HCT116 (cell line): ENCODE results near the gene CDH11. TPM values are rescaled to one million over a fixed set of nuclear protein-coding genes. Genes with fewer than 3 reads are reported as not detected.

ENCODE experiments used
- ATAC-seq: fragments of 200-7000 bp; cut with Tn5 transposase; 2 replicates; pipeline ENCODE4 v1.9.1; 2020; ENCODE audit warnings: mild to moderate bottlenecking, moderate library complexity
- BruUV-seq: library from RNA; stranded (reverse); fragments of 400-500 nt; replicated peaks from 2 replicates; lab custom pipeline; 2021; lab: Mats Ljungman, UMichigan
- CTCF ChIA-PET: fragments of 300-600 bp; sonication (Branson Sonifier 250); formaldehyde crosslinking; loops from one replicate; lab custom pipeline; 2021; ENCODE audit warnings: antibody characterized with exemption; lab: Charles Lee
- POLR2A ChIA-PET: fragments of 300-600, 350-600 bp; sonication (Branson Sonifier 250); formaldehyde crosslinking; loops from one replicate; lab custom pipeline; 2021; ENCODE audit warnings: antibody characterized with exemption; lab: Charles Lee
- RAD21 ChIA-PET, 2 experiments: fragments of 300-600 bp; sonication (Branson Sonifier 250); formaldehyde crosslinking; loops; one replicate each; lab custom pipeline; 2023; ENCODE audit warnings: low total read pairs in 2 of 2; ENCODE audit not compliant: uncharacterized antibody in 2 of 2, unreplicated experiment in 2 of 2, low non-redundant PET in 1 of 2; lab: Charles Lee
- DNase-seq: peaks from one replicate; pipeline ENCODE4 v3.0.0-alpha.2; 2010; ENCODE audit warnings: low read depth, low spot score
- H2AFZ ChIP-seq: fragments of 200-600 bp; shearing (Covaris generic), sonication (generic); 2 replicates; pipeline ENCODE4 v1.6.1; 2017; ENCODE audit warnings: low read depth, mixed run types, mixed read lengths, antibody characterized with exemption, low read length; ENCODE audit not compliant: poor library complexity, severe bottlenecking
- H3K27ac ChIP-seq: 2 replicates; pipeline ENCODE4 v1.5.1; 2012; ENCODE audit warnings: low read depth, low read length
- H3K27me3 ChIP-seq: fragments of 200-600 bp; sonication (generic); 2 replicates; pipeline ENCODE4 v1.6.1; 2016; ENCODE audit warnings: mixed run types, low read length, mixed read lengths; ENCODE audit not compliant: insufficient read depth
- H3K36me3 ChIP-seq, 2 experiments: fragments of 200-500 bp in 1 of 2; fragments of 200-600 bp in 1 of 2; sonication (Bioruptor generic) in 1 of 2; sonication (generic) in 1 of 2; 2 replicates each; pipeline versions ENCODE4 v1.5.1 to v1.6.1; 2014 to 2016; ENCODE audit warnings: low read length in 2 of 2, inconsistent platforms in 1 of 2, mixed read lengths in 1 of 2, mixed run types in 1 of 2; ENCODE audit not compliant: insufficient read depth in 2 of 2, control insufficient read depth in 1 of 2
- H3K4me1 ChIP-seq, 2 experiments: fragments of 200-600 bp in 1 of 2; sonication (generic) in 1 of 2; 2 replicates each; pipeline versions ENCODE4 v1.5.1 to v1.6.1; 2012 to 2017; ENCODE audit warnings: low read length in 2 of 2, inconsistent platforms in 1 of 2, mild to moderate bottlenecking in 1 of 2, mixed read lengths in 1 of 2, mixed run types in 1 of 2, moderate library complexity in 1 of 2; ENCODE audit not compliant: insufficient read depth in 2 of 2, control insufficient read depth in 1 of 2
- H3K4me2 ChIP-seq: fragments of 200-600 bp; sonication (generic); 2 replicates; pipeline ENCODE4 v1.6.1; 2017; ENCODE audit warnings: mixed run types, low read length, mixed read lengths
- H3K4me3 ChIP-seq, 2 experiments: fragments of 200-600 bp in 1 of 2; sonication (generic) in 1 of 2; replicated peaks in 1 of 2; 2 replicates each; pipeline ENCODE4 v1.5.1; 2011 to 2016; ENCODE audit warnings: low read length in 2 of 2, control low read depth in 1 of 2, low read depth in 1 of 2, mild to moderate bottlenecking in 1 of 2, mixed read lengths in 1 of 2, mixed run types in 1 of 2
- H3K79me2 ChIP-seq: fragments of 200-600 bp; sonication (generic); 2 replicates; pipeline ENCODE4 v1.6.1; 2017; ENCODE audit warnings: mild to moderate bottlenecking, mixed run types, low read length, moderate library complexity, mixed read lengths; ENCODE audit not compliant: insufficient read depth
- H3K9ac ChIP-seq: fragments of 200-600 bp; sonication (generic); 2 replicates; pipeline ENCODE4 v1.6.1; 2016; ENCODE audit warnings: low read length, mixed read lengths
- H3K9me2 ChIP-seq: fragments of 200-600 bp; sonication (generic), shearing (Covaris generic); 2 replicates; pipeline ENCODE4 v1.6.1; 2017; ENCODE audit warnings: mixed run types, mild to moderate bottlenecking, moderate library complexity; ENCODE audit not compliant: insufficient read depth
- H3K9me3 ChIP-seq, 2 experiments: fragments of 200-500 bp in 1 of 2; fragments of 200-600 bp in 1 of 2; sonication (Bioruptor generic) in 1 of 2; sonication (generic) in 1 of 2; 2 replicates each; pipeline ENCODE4 v1.6.1; 2014 to 2017; ENCODE audit warnings: low read length in 2 of 2, mixed read lengths in 2 of 2, inconsistent platforms in 1 of 2, low read depth in 1 of 2, mild to moderate bottlenecking in 1 of 2, mixed run types in 1 of 2, moderate library complexity in 1 of 2; ENCODE audit not compliant: control insufficient read depth in 1 of 2, insufficient read depth in 1 of 2
- H4K20me1 ChIP-seq: fragments of 200-600 bp; sonication (generic), shearing (Covaris generic); 2 replicates; pipeline ENCODE4 v1.6.1; 2017; ENCODE audit warnings: mixed run types, mild to moderate bottlenecking, moderate library complexity; ENCODE audit not compliant: insufficient read depth
- CBX3 ChIP-seq: IDR thresholded peaks from 2 replicates; pipeline ENCODE4 v1.6.1; 2012; ENCODE audit warnings: low read depth
- ELF1 ChIP-seq: IDR thresholded peaks from 2 replicates; pipeline ENCODE4 v1.6.1; 2012; ENCODE audit warnings: low read depth, borderline replicate concordance
- POLR2A ChIP-seq: IDR thresholded peaks from 2 replicates; pipeline ENCODE4 v1.7.0; 2011; ENCODE audit warnings: borderline replicate concordance; ENCODE audit not compliant: insufficient read depth, insufficient read length; ENCODE audit errors: extremely low read depth
- POLR2AphosphoS5 ChIP-seq: IDR thresholded peaks from 2 replicates; pipeline ENCODE4 v1.6.1; 2011; ENCODE audit warnings: mild to moderate bottlenecking, low read depth, low read length, moderate library complexity
- REST ChIP-seq: IDR thresholded peaks from 2 replicates; pipeline ENCODE4 v1.6.1; 2012; ENCODE audit warnings: low read depth
- SP1 ChIP-seq: IDR thresholded peaks from 2 replicates; pipeline ENCODE4 v1.6.1; 2012; ENCODE audit warnings: low read depth
- TCF7L2 ChIP-seq: IDR thresholded peaks from 2 replicates; pipeline ENCODE4 v1.7.0; 2011; ENCODE audit warnings: borderline replicate concordance, inconsistent platforms; ENCODE audit not compliant: insufficient read depth, insufficient read length; ENCODE audit errors: extremely low read depth
- ZBTB33 ChIP-seq: IDR thresholded peaks from 2 replicates; pipeline ENCODE4 v1.6.1; 2011; ENCODE audit warnings: mild to moderate bottlenecking, low read length, moderate library complexity; ENCODE audit not compliant: insufficient replicate concordance; ENCODE audit errors: extremely low read depth
- ZFX ChIP-seq: fragments of 450-650 bp; IDR thresholded peaks from 2 replicates; pipeline ENCODE4 v1.6.1; 2017
- ZNF274 ChIP-seq: fragments of 200-500 bp; sonication (Bioruptor generic); IDR thresholded peaks from 2 replicates; pipeline ENCODE4 v1.6.1; 2014; ENCODE audit warnings: mild to moderate bottlenecking, low read depth, low read length, inconsistent platforms
- intact Hi-C: fragments of 100-400 bp; cut with micrococcal nuclease; formaldehyde crosslinking; loops from 2 replicates; pipeline ENCODE4 v1.10.0; 2022
- total RNA-seq: library from RNA; stranded (reverse); gene quantifications from one replicate; pipeline ENCODE4 v1.2.1, GENCODE V29; 2021; ENCODE audit not compliant: unreplicated experiment

CDH11 gene
- total RNA-seq, 1 experiment from 2014 or later: 0.52 TPM

- RAD21 ChIA-PET: no interaction called here
- no peak for TF ChIP-seq CBX3
- no peak for TF ChIP-seq SP1
- TF ChIP-seq ELF1: no peak
- no peak for TF ChIP-seq TCF7L2
- TF ChIP-seq ZBTB33: no peak
- TF ChIP-seq POLR2AphosphoS5: no peak
- no peak for TF ChIP-seq REST
- no peak for TF ChIP-seq ZFX
- no peak for TF ChIP-seq ZNF274
- TF ChIP-seq POLR2A: no peak
- CTCF ChIA-PET: no interaction called here
- Histone ChIP-seq H3K36me3 (no peaks in the 10 kb centered on the region; a peak in 1 of 4 replicates), H3K9me2 (no peaks in the 10 kb centered on the region), H4K20me1 (no peaks in the 10 kb centered on the region), H3K79me2 (no peaks in the 10 kb centered on the region), H3K27ac (no peak overlapping the region), H3K27me3 (no peaks in the 10 kb centered on the region), H2AFZ (no peak overlapping the region), H3K9me3 (peaks cover 0 to 5% of the 10 kb centered on the region in 2 experiments; a peak in 2 of 4 replicates), H3K4me3 (no peak overlapping the region), H3K4me1 (no peaks in the 10 kb centered on the region), H3K9ac (no peak overlapping the region), H3K4me2 (no peak overlapping the region)
- no TSS peak for BruUV-seq
- intact Hi-C loops: no loop called here
- DNase-seq (no peak), ATAC-seq (no peak)
- POLR2A ChIA-PET: no interaction called here
These were observed 2.7 kb upstream of the CDH11 start for GRCh38 chr16:65124596-65124995.
